ENCODE measurements around the gene PXDN.

DNA sequence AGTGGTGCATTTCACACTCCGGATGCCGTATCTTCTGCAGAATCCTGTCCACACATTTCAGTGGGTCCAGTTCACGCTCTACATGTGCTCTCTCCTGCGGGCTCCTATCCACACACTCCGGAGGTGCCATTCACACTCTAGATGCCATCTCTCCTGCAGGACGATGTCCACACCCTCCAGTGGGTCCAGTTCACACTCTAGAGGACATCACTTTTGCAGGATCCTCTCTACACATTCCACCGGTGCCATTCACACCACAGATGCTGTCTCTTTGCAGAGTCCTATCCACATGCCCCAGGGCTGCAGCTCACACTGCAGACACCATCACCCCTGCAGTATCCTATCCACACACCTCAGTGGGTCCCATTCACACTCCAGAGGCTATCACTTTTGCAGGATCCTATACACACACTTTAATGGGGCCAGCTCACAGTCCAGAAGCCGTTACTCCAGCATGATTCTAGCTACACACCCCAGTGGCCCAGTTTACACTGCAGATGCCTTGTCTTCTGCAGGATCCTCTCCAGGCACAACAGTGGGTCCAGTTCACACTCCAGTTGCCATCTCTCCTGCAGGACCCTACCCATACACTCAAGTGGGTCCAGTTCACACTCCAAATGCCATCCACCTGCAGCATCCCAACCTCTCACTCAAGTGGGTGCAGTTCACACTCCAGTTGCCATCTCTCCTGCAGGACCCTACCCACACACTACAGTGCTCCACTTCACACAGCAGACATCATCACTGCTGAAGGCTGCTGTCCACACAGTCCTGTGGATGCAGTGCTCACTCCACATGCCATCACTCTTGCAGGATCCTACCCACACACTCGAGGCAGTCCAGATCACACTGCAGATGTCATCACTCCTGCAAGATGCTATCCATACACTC is 2.1 kb upstream of the PXDN start:
- TF ChIP-seq, protein P1, sequence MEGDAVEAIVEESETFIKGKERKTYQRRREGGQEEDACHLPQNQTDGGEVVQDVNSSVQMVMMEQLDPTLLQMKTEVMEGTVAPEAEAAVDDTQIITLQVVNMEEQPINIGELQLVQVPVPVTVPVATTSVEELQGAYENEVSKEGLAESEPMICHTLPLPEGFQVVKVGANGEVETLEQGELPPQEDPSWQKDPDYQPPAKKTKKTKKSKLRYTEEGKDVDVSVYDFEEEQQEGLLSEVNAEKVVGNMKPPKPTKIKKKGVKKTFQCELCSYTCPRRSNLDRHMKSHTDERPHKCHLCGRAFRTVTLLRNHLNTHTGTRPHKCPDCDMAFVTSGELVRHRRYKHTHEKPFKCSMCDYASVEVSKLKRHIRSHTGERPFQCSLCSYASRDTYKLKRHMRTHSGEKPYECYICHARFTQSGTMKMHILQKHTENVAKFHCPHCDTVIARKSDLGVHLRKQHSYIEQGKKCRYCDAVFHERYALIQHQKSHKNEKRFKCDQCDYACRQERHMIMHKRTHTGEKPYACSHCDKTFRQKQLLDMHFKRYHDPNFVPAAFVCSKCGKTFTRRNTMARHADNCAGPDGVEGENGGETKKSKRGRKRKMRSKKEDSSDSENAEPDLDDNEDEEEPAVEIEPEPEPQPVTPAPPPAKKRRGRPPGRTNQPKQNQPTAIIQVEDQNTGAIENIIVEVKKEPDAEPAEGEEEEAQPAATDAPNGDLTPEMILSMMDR (IDR thresholded peaks at IDR 0.05) = no peak
- TF ChIP-seq POLR2AphosphoS5 (IDR thresholded peaks at IDR 0.05) = no peak
